SK-N-SH treated with all-trans-retinoic acid at 6 μM for 48 hours (cell line): ENCODE results near the gene GRAMD1B.

Source experiments
- ARNTL ChIP-seq: fragments of 450-650 bp; formaldehyde crosslinking; IDR thresholded peaks from 2 replicates; pipeline ENCODE4 v1.5.0; 2020; ENCODE audit warnings: low read depth, mild to moderate bottlenecking, moderate library complexity, borderline replicate concordance
- BACH2 ChIP-seq: fragments of 250-450 bp; sonication (Bioruptor Pico); IDR thresholded peaks from 2 replicates; pipeline ENCODE4 v1.9.0; 2021; ENCODE audit warnings: mild to moderate bottlenecking, borderline replicate concordance
- POU6F1 ChIP-seq: fragments of 250-450 bp; sonication (Bioruptor Pico); IDR thresholded peaks from 2 replicates; pipeline ENCODE4 v1.8.0; 2021; ENCODE audit warnings: low read depth, mild to moderate bottlenecking, moderate library complexity, borderline replicate concordance
- TOX ChIP-seq: fragments of 250-450 bp; sonication (Bioruptor Pico); IDR thresholded peaks from 2 replicates; pipeline ENCODE4 v1.8.0; 2021; ENCODE audit warnings: mild to moderate bottlenecking, moderate library complexity, borderline replicate concordance
- TSHZ2 ChIP-seq: fragments of 250-450 bp; sonication (Bioruptor Pico); IDR thresholded peaks from 2 replicates; pipeline ENCODE4 v1.5.0; 2020; ENCODE audit warnings: mild to moderate bottlenecking, moderate library complexity
- ZFP3 ChIP-seq: fragments of 250-450 bp; sonication (Bioruptor Pico); IDR thresholded peaks from 2 replicates; pipeline ENCODE4 v1.5.0; 2020; ENCODE audit warnings: mild to moderate bottlenecking, moderate library complexity
- ZNF565 ChIP-seq: fragments of 450-650 bp; formaldehyde crosslinking; conservative IDR thresholded peaks from 2 replicates; pipeline ENCODE4 v1.5.0; 2020; ENCODE audit warnings: low read depth, mild to moderate bottlenecking, moderate library complexity
- ZNF8 ChIP-seq: fragments of 450-650 bp; formaldehyde crosslinking; IDR thresholded peaks from 2 replicates; pipeline ENCODE4 v1.5.0; 2020; ENCODE audit warnings: mild to moderate bottlenecking, moderate library complexity

GRCh38 chr11:123601136-123601535, 171.1 kb downstream of the GRAMD1B start:
- TF ChIP-seq TOX (CRISPR knock-in tag) (no peak), BACH2 (CRISPR knock-in tag) (no peak), TSHZ2 (CRISPR knock-in tag) (no peak), ZFP3 (CRISPR knock-in tag) (no peak), ZNF565 (CRISPR knock-in tag) (no peak), POU6F1 (no peak), ARNTL (CRISPR knock-in tag) (no peak), ZNF8 (no peak)
